Measurements from ENCODE around the gene PIGO.

Gene PIGO

GRCh38 chr9:35112257-35113020 lies 16.0 kb upstream of the PIGO start:
- H3K4me3 ChIP-seq (ENCODE audit: low read depth, low read length) = no peak overlapping the region

DNA sequence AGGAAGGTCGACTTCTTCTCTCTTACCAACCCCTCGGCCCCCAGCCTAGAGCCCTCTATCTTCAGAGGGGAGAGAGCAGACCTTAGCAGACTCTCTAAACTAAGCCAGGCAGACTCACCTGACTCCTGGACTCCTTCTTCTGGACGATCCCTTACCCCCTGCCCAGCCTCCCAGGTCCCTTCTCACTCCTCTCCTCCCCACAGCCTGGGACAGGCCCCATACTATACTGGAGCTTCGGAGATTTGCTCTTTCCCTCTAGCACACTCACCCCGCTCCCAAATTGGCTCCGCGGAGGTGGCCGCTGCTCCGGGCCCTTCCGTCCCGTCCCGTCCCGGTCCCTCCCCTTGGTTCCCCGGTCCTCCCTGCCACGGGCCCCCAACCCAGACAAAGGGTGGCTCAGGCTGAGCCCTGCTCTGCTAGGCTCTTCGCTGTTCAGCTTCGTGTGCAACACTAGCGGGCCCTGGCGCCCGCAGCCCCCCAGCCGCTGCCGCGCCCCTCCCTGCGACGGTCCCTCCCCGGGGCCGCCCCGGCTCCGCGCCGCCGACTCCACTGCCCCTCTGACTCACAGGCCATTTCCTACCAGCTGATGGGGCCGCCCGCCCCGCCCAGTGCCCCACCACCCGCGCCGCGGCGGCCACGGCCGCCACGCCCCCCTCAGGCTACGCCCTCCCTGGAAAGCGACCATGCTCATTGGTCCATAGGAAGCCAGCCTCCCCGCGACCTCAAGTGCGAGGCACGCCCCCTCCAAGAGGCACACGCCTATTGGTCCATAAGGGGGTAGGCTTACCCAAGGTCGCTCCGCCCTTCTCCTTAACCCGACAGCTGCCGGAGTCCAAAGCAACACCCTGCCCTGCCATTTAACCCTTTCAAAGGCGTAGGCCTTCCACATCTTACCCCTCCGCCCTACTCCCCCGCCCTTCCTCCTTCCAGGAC lies 14.9 kb upstream of the PIGO start:
- peak; percentile 94 for DNase-seq (ENCODE audit: low read depth)
- peak overlapping the region; percentile 56 for H3K4me3 ChIP-seq (ENCODE audit: low read depth, low read length)
- TF ChIP-seq, protein P1, sequence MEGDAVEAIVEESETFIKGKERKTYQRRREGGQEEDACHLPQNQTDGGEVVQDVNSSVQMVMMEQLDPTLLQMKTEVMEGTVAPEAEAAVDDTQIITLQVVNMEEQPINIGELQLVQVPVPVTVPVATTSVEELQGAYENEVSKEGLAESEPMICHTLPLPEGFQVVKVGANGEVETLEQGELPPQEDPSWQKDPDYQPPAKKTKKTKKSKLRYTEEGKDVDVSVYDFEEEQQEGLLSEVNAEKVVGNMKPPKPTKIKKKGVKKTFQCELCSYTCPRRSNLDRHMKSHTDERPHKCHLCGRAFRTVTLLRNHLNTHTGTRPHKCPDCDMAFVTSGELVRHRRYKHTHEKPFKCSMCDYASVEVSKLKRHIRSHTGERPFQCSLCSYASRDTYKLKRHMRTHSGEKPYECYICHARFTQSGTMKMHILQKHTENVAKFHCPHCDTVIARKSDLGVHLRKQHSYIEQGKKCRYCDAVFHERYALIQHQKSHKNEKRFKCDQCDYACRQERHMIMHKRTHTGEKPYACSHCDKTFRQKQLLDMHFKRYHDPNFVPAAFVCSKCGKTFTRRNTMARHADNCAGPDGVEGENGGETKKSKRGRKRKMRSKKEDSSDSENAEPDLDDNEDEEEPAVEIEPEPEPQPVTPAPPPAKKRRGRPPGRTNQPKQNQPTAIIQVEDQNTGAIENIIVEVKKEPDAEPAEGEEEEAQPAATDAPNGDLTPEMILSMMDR (IDR thresholded peaks at IDR 0.05; ENCODE audit: low read depth, low read length, missing control alignments) = no peak

More at GRCh38 chr9:35112257-35113020, 16.0 kb upstream of the PIGO start:
- TF ChIP-seq, protein P1 (IDR thresholded peaks at IDR 0.05; ENCODE audit: low read depth, low read length, missing control alignments) = no peak
- no peak for DNase-seq (ENCODE audit: low read depth)

- TF ChIP-seq, protein P1 (IDR thresholded peaks at IDR 0.05; ENCODE audit: low read depth, low read length, missing control alignments) = no peak
- no peak overlapping the region for H3K4me3 ChIP-seq (ENCODE audit: low read depth, low read length)
- DNase-seq (ENCODE audit: low read depth) = no peak
Measured at GRCh38 chr9:35110327-35110761, 14.0 kb upstream of the PIGO start.

GRCh38 chr9:35108946-35109575 lies 12.7 kb upstream of the PIGO start:
- H3K4me3 ChIP-seq (ENCODE audit: low read depth, low read length) = no peak overlapping the region
- DNase-seq (ENCODE audit: low read depth) = no peak
- TF ChIP-seq, protein P1 (IDR thresholded peaks at IDR 0.05; ENCODE audit: low read depth, low read length, missing control alignments) = no peak

DNA sequence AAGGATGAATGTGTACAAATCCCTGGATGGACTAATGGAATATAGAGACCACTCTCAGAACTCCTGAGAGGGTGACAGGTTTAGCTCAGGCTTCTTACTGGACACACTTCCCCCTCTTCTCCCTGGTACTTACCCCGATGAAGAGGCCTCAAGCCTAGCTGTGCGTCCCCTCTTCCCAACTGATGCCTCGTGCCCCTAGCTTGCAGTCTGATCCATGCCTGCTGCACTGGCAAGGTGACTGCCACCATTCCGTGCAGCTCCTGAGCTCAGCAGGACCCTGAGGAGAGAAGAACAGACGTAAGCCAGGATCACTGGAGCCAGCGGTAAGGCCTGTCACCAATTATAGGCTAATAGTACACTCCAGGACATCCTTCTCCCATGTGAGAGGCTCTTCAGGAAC lies 12.1 kb upstream of the PIGO start:
- TF ChIP-seq, protein P1 (IDR thresholded peaks at IDR 0.05; ENCODE audit: low read depth, low read length, missing control alignments) = no peak
- no peak overlapping the region for H3K4me3 ChIP-seq (ENCODE audit: low read depth, low read length)
- DNase-seq (ENCODE audit: low read depth) = no peak

DNA sequence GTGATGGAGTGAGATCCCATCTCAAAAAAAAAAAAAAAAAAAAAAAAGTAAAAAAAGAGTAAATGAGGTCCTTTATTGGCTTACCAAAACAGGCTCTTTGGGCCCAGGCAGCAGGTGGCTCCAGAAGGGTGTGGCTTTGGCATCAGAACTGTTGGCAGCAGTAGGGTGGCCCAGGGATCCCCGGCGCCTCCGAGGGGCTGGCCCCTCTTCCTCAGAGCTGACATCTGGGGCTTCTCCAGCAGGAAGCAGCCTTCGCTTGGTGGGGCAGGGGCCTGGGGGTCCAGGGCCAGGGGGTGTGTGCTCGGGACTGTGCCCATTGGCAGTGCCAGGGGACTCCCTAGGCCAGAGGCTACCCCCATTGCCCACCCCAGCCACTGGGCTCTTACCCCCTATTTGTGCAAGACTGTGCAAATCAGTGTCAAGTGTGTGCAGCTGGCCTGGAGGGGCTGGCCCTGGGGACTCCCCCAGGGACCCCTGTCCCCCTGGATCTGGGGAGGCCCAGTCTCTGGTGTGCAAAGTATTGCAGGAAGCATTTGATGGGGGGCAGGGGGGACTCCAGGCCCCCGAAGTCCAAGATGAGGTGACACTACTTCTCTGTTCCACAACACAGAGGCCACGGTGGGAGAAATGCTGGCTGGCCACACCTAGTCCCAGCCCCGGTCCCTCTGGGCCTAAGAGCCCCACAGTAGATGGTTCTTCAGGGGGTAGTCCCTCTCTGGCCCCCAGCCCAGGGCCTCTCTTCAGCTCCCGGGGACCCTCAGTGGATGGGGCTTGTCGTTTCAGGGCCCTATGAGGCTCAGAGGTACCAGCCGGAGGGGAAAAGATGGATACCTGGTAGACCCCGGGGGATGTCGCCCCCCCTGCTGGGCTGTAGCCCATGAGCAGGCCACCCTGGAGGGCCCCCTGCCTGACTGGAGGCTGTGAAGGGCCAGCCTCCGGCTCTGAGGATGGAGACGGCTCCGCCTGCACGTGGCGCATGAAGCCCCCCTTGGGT lies 11.2 kb upstream of the PIGO start:
- no peak overlapping the region for H3K4me3 ChIP-seq (ENCODE audit: low read depth, low read length)
- no peak for DNase-seq (ENCODE audit: low read depth)
- TF ChIP-seq, protein P1 (IDR thresholded peaks at IDR 0.05; ENCODE audit: low read depth, low read length, missing control alignments) = no peak

Data from GM12864 (cell line).